Measurements from ENCODE around the gene TRIM24.

TRIM24 gene

GRCh38 chr7:138630059-138630610 is 170.1 kb downstream of the TRIM24 start:
- no peak for FAIRE-seq

- no peak for FAIRE-seq
Observed at GRCh38 chr7:138632384-138632783, 172.3 kb downstream of the TRIM24 start.

GRCh38 chr7:138632826-138633602 is 173.0 kb downstream of the TRIM24 start:
- FAIRE-seq = no peak

Data from islet of Langerhans (tissue), 1 donor.